ENCODE data around the gene SLC5A6.

Gene SLC5A6

GRCh38 chr2:27249891-27250651 lies 38.0 kb upstream of the SLC5A6 start (continued):
- TF ChIP-seq BCL6B (tag by site-specific recombination; IDR thresholded peaks at IDR 0.05) (no peak), ZNF654 (tag by site-specific recombination; IDR thresholded peaks at IDR 0.05; ENCODE audit: low read depth) (peak; percentile 77), KLF7 (tag by site-specific recombination; IDR thresholded peaks at IDR 0.05; ENCODE audit: borderline replicate concordance) (no peak), ZIC2 (tag by site-specific recombination; IDR thresholded peaks at IDR 0.05) (peak; percentile 38), BCL11A (tag by site-specific recombination; IDR thresholded peaks at IDR 0.05; ENCODE audit: low read depth) (no peak), ZFP3 (tag by site-specific recombination; IDR thresholded peaks at IDR 0.05; ENCODE audit: low read depth) (no peak), ZBTB20 (tag by site-specific recombination; IDR thresholded peaks at IDR 0.05) (peak; percentile 45; the same call in 1 of the 2 replicates), CTCF (tag by site-specific recombination; IDR thresholded peaks at IDR 0.05) (peak; percentile 79), ZNF48 (tag by site-specific recombination; IDR thresholded peaks at IDR 0.05) (no peak), ZBTB6 (tag by site-specific recombination; IDR thresholded peaks at IDR 0.05) (0 out of 2 replicates have a peak, but pooled peaks have one; percentile 15), ZNF843 (tag by site-specific recombination; IDR thresholded peaks at IDR 0.05) (no peak)

- Histone ChIP-seq H3K9me3 (ENCODE audit: control insufficient read depth, insufficient read depth, low read depth, low read length) (no peaks in the 10 kb centered on the region), H3K4me3 (ENCODE audit: low read depth, low read length) (no peak overlapping the region), H3K27ac (ENCODE audit: extremely low read depth, low read depth, low read length) (no peak overlapping the region; the same call in 1 of the 2 replicates), H3K36me3 (ENCODE audit: control insufficient read depth in 2 of 2, insufficient read depth in 1 of 2, low read length in 2 of 2) (peaks cover 0 to 8% of the 10 kb centered on the region in 2 experiments; a peak in 2 of 3 replicates), H3K4me1 (ENCODE audit: control insufficient read depth, insufficient read depth, low read length) (0 out of 2 replicates have a peak, but pooled peaks cover 4% of the 10 kb centered on the region)
- ChIA-PET POLR2A (interaction anchor here (1.4 kb wide), 1 partner anchor 115 kb away, joined by 3 read pairs; the partner anchor contains the start of gene PREB), CTCF (interaction anchor here (0.7 to 6.3 kb wide), 16 partner anchors 10 to 434 kb away, joined by 3 to 87 read pairs (median 5); partner anchors contain the start of genes MPV17 and TRIM54)
- TF ChIP-seq ZNF843 (tag by site-specific recombination; IDR thresholded peaks at IDR 0.05) (no peak), OSR2 (tag by site-specific recombination; IDR thresholded peaks at IDR 0.05) (0 out of 2 replicates have a peak, but pooled peaks have one; percentile 35), ZSCAN18 (tag by site-specific recombination; IDR thresholded peaks at IDR 0.05) (no peak), ZNF654 (tag by site-specific recombination; IDR thresholded peaks at IDR 0.05; ENCODE audit: low read depth) (no peak), ZNF23 (tag by site-specific recombination; IDR thresholded peaks at IDR 0.05; ENCODE audit: borderline replicate concordance) (no peak), ZNF223 (tag by site-specific recombination; IDR thresholded peaks at IDR 0.05) (no peak), YY2 (tag by site-specific recombination; IDR thresholded peaks at IDR 0.05) (no peak), ZBTB49 (tag by site-specific recombination; IDR thresholded peaks at IDR 0.05; ENCODE audit: low read depth) (no peak), GLIS1 (tag by site-specific recombination; IDR thresholded peaks at IDR 0.05) (peak; percentile 36; the same call in 1 of the 2 replicates), PATZ1 (tag by site-specific recombination; IDR thresholded peaks at IDR 0.05) (0 out of 2 replicates have a peak, but pooled peaks have one; percentile 14), BCL6B (tag by site-specific recombination; IDR thresholded peaks at IDR 0.05) (no peak), ZBTB7A (tag by site-specific recombination; IDR thresholded peaks at IDR 0.05; ENCODE audit: low read depth) (no peak), ZIC2 (tag by site-specific recombination; IDR thresholded peaks at IDR 0.05) (peak; percentile 97)
These were observed 37.3 kb upstream of the SLC5A6 start for GRCh38 chr2:27249159-27249890.
